ENCODE data around the gene AMN.

GRCh38 chr14:102930138-102930752, 7.8 kb downstream of the AMN start:
- TF ChIP-seq CTCF (IDR thresholded peaks at IDR 0.05; ENCODE audit: low read depth, low read length) (no peak), POLR2A (IDR thresholded peaks at IDR 0.05; ENCODE audit: extremely low read depth, insufficient read length) (no peak)
